K562 (cell line): ENCODE results near the gene HEMK1. TPM values are rescaled to one million over a fixed set of nuclear protein-coding genes. Genes with fewer than 3 reads are reported as not detected.

Source experiments
- ATAC-seq: fragments of 200-7000 bp; cut with Tn5 transposase; 3 replicates; pipeline ENCODE4 v1.9.1; 2020; ENCODE audit warnings: moderate library complexity
- BruUV-seq: library from RNA; stranded (reverse); fragments of 400-500 nt; replicated peaks from 2 replicates; lab custom pipeline; 2021; lab: Mats Ljungman, UMichigan
- CTCF ChIA-PET: fragments of 300-600 bp; formaldehyde crosslinking; extraction: SDS; loops from one replicate; lab custom pipeline; 2021; ENCODE audit warnings: low intra/inter-chr PET ratio; lab: Yijun Ruan, JAX
- POLR2A ChIA-PET: fragments of 300-600, 350-650 bp; sonication (Branson Sonifier 250); formaldehyde crosslinking; extraction: SDS; loops from one replicate; lab custom pipeline; 2021; ENCODE audit warnings: antibody characterized with exemption, inconsistent platforms; lab: Yijun Ruan, JAX
- DNase-seq, 4 experiments: peaks; one replicate each; pipeline versions ENCODE4 v3.0.0 to v3.0.0-alpha.2; 2011 to 2018; ENCODE audit warnings: low spot score in 3 of 4, mixed read lengths in 3 of 4; ENCODE audit errors: extremely low read depth in 1 of 4
- FAIRE-seq: peaks from 2 replicates; lab custom pipeline; 2011; peaks lifted over from hg19 to GRCh38; lab: Jason Lieb, UNC
- H2AFZ ChIP-seq: 2 replicates; pipeline ENCODE4 v1.6.0; 2011; ENCODE audit warnings: low read depth, low read length, control low read depth, inconsistent platforms
- H3K27ac ChIP-seq: fragments of 200-600 bp; 3 replicates; pipeline ENCODE4 v1.8.0; 2011; ENCODE audit warnings: low read depth, mild to moderate bottlenecking, control low read depth, inconsistent platforms, low read length, moderate library complexity, mixed read lengths; ENCODE audit errors: extremely low read depth
- H3K27me3 ChIP-seq, 2 experiments: fragments of 300-600 bp in 1 of 2; 2 replicates in 1 of 2; 3 replicates in 1 of 2; pipeline versions ENCODE4 v1.6.0 to v1.8.0; 2011; ENCODE audit warnings: inconsistent platforms in 2 of 2, low read length in 2 of 2, mild to moderate bottlenecking in 1 of 2, mixed read lengths in 1 of 2, moderate library complexity in 1 of 2; ENCODE audit not compliant: control insufficient read depth in 2 of 2, insufficient read depth in 2 of 2
- H3K36me3 ChIP-seq: fragments of 300-600 bp; 3 replicates; pipeline ENCODE4 v1.8.0; 2011; ENCODE audit warnings: mild to moderate bottlenecking, low read length, inconsistent platforms; ENCODE audit not compliant: control insufficient read depth, insufficient read depth
- H3K4me1 ChIP-seq, 2 experiments: fragments of 200-600 bp in 1 of 2; replicated peaks in 1 of 2; 2 replicates in 1 of 2; 3 replicates in 1 of 2; pipeline versions ENCODE4 v1.5.1 to v1.8.0; 2011; ENCODE audit warnings: inconsistent platforms in 2 of 2, low read length in 2 of 2, mild to moderate bottlenecking in 1 of 2, mixed read lengths in 1 of 2, moderate library complexity in 1 of 2; ENCODE audit not compliant: control insufficient read depth in 2 of 2, insufficient read depth in 2 of 2
- H3K4me2 ChIP-seq: 2 replicates; pipeline ENCODE4 v1.6.1; 2011; ENCODE audit warnings: low read length, control low read depth, inconsistent platforms, mixed read lengths; ENCODE audit not compliant: insufficient read depth
- H3K4me3 ChIP-seq: fragments of 200-600 bp; sonication (generic), shearing (Covaris generic); 2 replicates; pipeline ENCODE4 v1.5.1; 2016; ENCODE audit warnings: control low read depth, inconsistent platforms
- H3K79me2 ChIP-seq: fragments of 200-600 bp; 3 replicates; pipeline ENCODE4 v1.8.0; 2011; ENCODE audit warnings: low read length, inconsistent platforms; ENCODE audit not compliant: control insufficient read depth, insufficient read depth
- H3K9ac ChIP-seq, 2 experiments: 2 replicates each; pipeline versions ENCODE4 v1.6.0 to v1.6.1; 2011; ENCODE audit warnings: low read depth in 2 of 2, low read length in 2 of 2, control low read depth in 1 of 2, inconsistent platforms in 1 of 2, mild to moderate bottlenecking in 1 of 2, mixed read lengths in 1 of 2; ENCODE audit not compliant: insufficient read depth in 1 of 2
- H3K9me1 ChIP-seq: one replicate; pipeline ENCODE4 v1.6.0; 2011; ENCODE audit warnings: inconsistent platforms, mild to moderate bottlenecking, low read length, moderate library complexity; ENCODE audit not compliant: control insufficient read depth, insufficient read depth
- H3K9me3 ChIP-seq: replicated peaks from 2 replicates; pipeline ENCODE4 v1.5.1; 2011; ENCODE audit warnings: low read depth, low read length, inconsistent platforms; ENCODE audit not compliant: control insufficient read depth, insufficient read depth
- H4K20me1 ChIP-seq: replicated peaks from 2 replicates; pipeline ENCODE4 v1.6.1; 2011; ENCODE audit warnings: low read length, inconsistent platforms, mixed read lengths; ENCODE audit not compliant: control insufficient read depth, insufficient read depth
- ATF7 ChIP-seq: fragments of 450-650 bp; IDR thresholded peaks from 2 replicates; pipeline ENCODE4 v1.7.1; 2014; ENCODE audit warnings: mild to moderate bottlenecking, moderate library complexity
- BRF1 ChIP-seq: IDR thresholded peaks from 3 replicates; pipeline ENCODE4 v1.6.1; 2011; ENCODE audit warnings: borderline replicate concordance, mild to moderate bottlenecking; ENCODE audit not compliant: insufficient read length; ENCODE audit errors: extremely low read depth
- E2F1 ChIP-seq: sonication (generic); formaldehyde crosslinking; IDR thresholded peaks from 2 replicates; pipeline ENCODE4 v1.8.1; 2023; ENCODE audit warnings: mild to moderate bottlenecking, missing genetic modification reagents, moderate library complexity
- JUNB ChIP-seq: fragments of 450-650 bp; formaldehyde crosslinking; conservative IDR thresholded peaks from 2 replicates; pipeline ENCODE4 v1.4.0; 2020; ENCODE audit warnings: mild to moderate bottlenecking
- JUND ChIP-seq, 2 experiments: IDR thresholded peaks; 2 replicates in 1 of 2; 3 replicates in 1 of 2; pipeline ENCODE4 v1.6.1; 2011; ENCODE audit warnings: borderline replicate concordance in 2 of 2, low read depth in 2 of 2, low read length in 2 of 2, improper control_type of control experiment in 1 of 2, missing biosample characterization in 1 of 2, missing genetic modification characterization in 1 of 2, missing genetic modification reagents in 1 of 2
- PTTG1 ChIP-seq: fragments of 450-650 bp; IDR thresholded peaks from 2 replicates; pipeline ENCODE4 v1.6.1; 2016; ENCODE audit warnings: low read depth, mild to moderate bottlenecking, missing genetic modification characterization, missing compliant biosample characterization
- SMARCB1 ChIP-seq: IDR thresholded peaks from 2 replicates; pipeline ENCODE4 v1.6.1; 2011; ENCODE audit warnings: improper control_type of control experiment, low read depth; ENCODE audit not compliant: insufficient read length
- TCF7 ChIP-seq: sonication (generic); IDR thresholded peaks from 2 replicates; pipeline ENCODE4 v1.6.1; 2016; ENCODE audit warnings: antibody characterized with exemption, borderline replicate concordance
- YY1 ChIP-seq, 3 experiments: IDR thresholded peaks; 2 replicates each; pipeline ENCODE4 v1.6.1; 2011; ENCODE audit warnings: low read length in 2 of 3, mild to moderate bottlenecking in 2 of 3, moderate library complexity in 2 of 3, borderline replicate concordance in 1 of 3, control low read depth in 1 of 3, low read depth in 1 of 3; ENCODE audit not compliant: insufficient read depth in 3 of 3, insufficient replicate concordance in 2 of 3, control insufficient read depth in 1 of 3, insufficient read length in 1 of 3; ENCODE audit errors: extremely low read depth in 1 of 3
- ZBTB33 ChIP-seq: sonication (generic); formaldehyde crosslinking; IDR thresholded peaks from 2 replicates; pipeline ENCODE4 v1.8.1; 2023; ENCODE audit warnings: mild to moderate bottlenecking, missing genetic modification reagents
- ZHX1 ChIP-seq: fragments of 150-350 bp; conservative IDR thresholded peaks from 2 replicates; pipeline ENCODE4 v1.6.1; 2014; ENCODE audit warnings: low read length
- ZNF583 ChIP-seq: fragments of 250-450 bp; sonication (Bioruptor Pico); IDR thresholded peaks from 2 replicates; pipeline ENCODE4 v1.4.0; 2020
- WGBS: fragments of 100-300 bp; shearing (Covaris generic); methylation state at CpG from one replicate; pipeline ENCODE4 v1.1.6; 2016; ENCODE audit warnings: low coverage, mixed read lengths; ENCODE audit not compliant: insufficient coverage; ENCODE audit errors: missing lambda C conversion rate; 5-methylcytosine and 5-hydroxymethylcytosine counted together
- in situ Hi-C: fragments of 300-500 bp; cut with MboI; formaldehyde crosslinking; loops from 4 replicates; pipeline ENCODE4 v1.15.0; 2018; ENCODE audit warnings: inconsistent platforms, mixed read lengths
- intact Hi-C: fragments of 100-400 bp; cut with micrococcal nuclease; formaldehyde crosslinking; loops from 2 replicates; pipeline ENCODE4 v1.14.2; 2022
- polyA plus RNA-seq, 8 experiments: library from polyadenylated mRNA; depleted of rRNA in 4 of 8; stranded (reverse) in 5 of 8; unstranded in 3 of 8; fragments of >200 nt; fragmentation: Nextera tagmentation in 2 of 8; fragmentation: Illumina TruSeq in 1 of 8; extraction: Ambion mirVana in 2 of 8; extraction: Trizol in 1 of 8; gene quantifications; 2 replicates each; pipeline versions ENCODE4 v1.2.1 to v1.2.3, GENCODE V29; 2011 to 2014; ENCODE audit warnings: inconsistent platforms in 1 of 8, missing spikeins in 1 of 8
- total RNA-seq, 7 experiments: library from RNA; depleted of rRNA in 6 of 7; stranded (reverse); fragments of >200 nt in 6 of 7; fragmentation: Illumina TruSeq in 2 of 7; extraction: Trizol in 2 of 7; gene quantifications; 2 replicates each; pipeline versions ENCODE4 v1.2.1 to v1.2.3, GENCODE V29; 2011 to 2021; ENCODE audit warnings: low replicate concordance in 1 of 7

HEMK1 gene
- total and polyA plus RNA-seq, 9 of the 15 experiments (the other 6 are each of a cell fraction or from before 2014, with no cell fraction given), result 2.0 to 16.8 (median 11.4) TPM

GRCh38 chr3:50615190-50615589 lies 45.9 kb downstream of the HEMK1 start:
- Histone ChIP-seq H3K27me3 (no peaks in the 10 kb centered on the region), H3K4me2 (no peak overlapping the region), H3K9ac (no peak overlapping the region), H4K20me1 (peaks cover 6% of the 10 kb centered on the region; the same call in 1 of the 2 replicates), H3K4me3 (no peak overlapping the region), H3K9me3 (no peaks in the 10 kb centered on the region), H3K27ac (no peak overlapping the region), H3K36me3 (peaks cover 19% of the 10 kb centered on the region; the same call in 2 of the 3 replicates), H3K4me1 (peaks cover 24 to 40% of the 10 kb centered on the region in 2 experiments; a peak in 4 of 5 replicates), H3K9me1 (no peaks in the 10 kb centered on the region), H3K79me2 (peaks cover 61% of the 10 kb centered on the region), H2AFZ (no peak overlapping the region)
- no TSS peak for BruUV-seq
- DNase-seq (no peak), FAIRE-seq (no peak), ATAC-seq (no peak)
- intact Hi-C loops (loop anchor here (10.0 kb wide), 1 partner anchor 770 kb away; the partner anchor contains the start of gene MANF), in situ Hi-C loops (loop anchor here (5.0 kb wide), 1 partner anchor 762 kb away; no protein-coding TSS in a partner anchor)
- ChIA-PET POLR2A (interaction anchor here (1.2 kb wide), 1 partner anchor 1055 kb away, joined by 3 read pairs; no protein-coding TSS in a partner anchor), CTCF (interaction anchor here (0.9 to 5.4 kb wide), 3 partner anchors 38 to 757 kb away, joined by 3 to 56 read pairs (median 5); no protein-coding TSS in a partner anchor)
- WGBS, result no CpG with 5 or more reads among the region's 1 CpG
- TF ChIP-seq JUNB (CRISPR knock-in tag) (no peak), SMARCB1 (no peak), ZHX1 (no peak), ATF7 (no peak), YY1 (IDR thresholded peaks at IDR 0.05; ENCODE audit: borderline replicate concordance in 1 of 3, control insufficient read depth in 1 of 3, extremely low read depth in 1 of 3, insufficient read depth in 3 of 3, insufficient read length in 1 of 3, insufficient replicate concordance in 2 of 3, low read depth in 1 of 3, low read length in 2 of 3) (no peak), E2F1 (CRISPR knock-in tag) (no peak), TCF7 (no peak), ZNF583 (CRISPR knock-in tag) (no peak), JUND (IDR thresholded peaks at IDR 0.05; ENCODE audit: borderline replicate concordance, low read depth, low read length) (no peak), JUND (tag; IDR thresholded peaks at IDR 0.05; ENCODE audit: borderline replicate concordance, low read depth, low read length) (no peak), PTTG1 (tag) (no peak), BRF1 (no peak), ZBTB33 (CRISPR knock-in tag) (no peak)
